Measurements from ENCODE around the gene POC1B.

The POC1B gene

DNA sequence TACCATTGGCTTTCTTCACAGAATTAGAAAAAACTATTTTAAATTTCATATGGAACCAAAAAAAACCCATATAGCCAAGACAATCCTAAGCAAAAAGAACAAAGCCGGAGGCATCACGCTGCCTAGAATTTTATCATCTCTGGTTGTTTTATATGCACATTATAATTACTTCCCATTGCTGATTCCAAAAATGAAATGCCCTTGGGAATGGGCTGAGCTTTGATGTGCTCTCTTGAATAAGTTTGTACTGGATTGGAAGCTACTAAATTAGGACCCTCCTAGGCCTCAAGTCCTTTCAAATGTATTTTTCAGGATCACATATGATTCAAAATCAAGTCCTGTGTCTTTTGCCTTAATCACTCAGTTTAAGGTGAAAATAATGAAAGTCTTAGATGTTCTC lies 114.6 kb downstream of the POC1B start:
- TF ChIP-seq POLR2A (IDR thresholded peaks at IDR 0.05; ENCODE audit: low read depth, low read length) (no peak), TAF1 (IDR thresholded peaks at IDR 0.05; ENCODE audit: borderline replicate concordance, low read depth, low read length) (no peak), POLR2AphosphoS5 (IDR thresholded peaks at IDR 0.05; ENCODE audit: low read depth, low read length) (no peak)
- FAIRE-seq (no peak), DNase-seq (ENCODE audit: insufficient read length) (no peak)

DNA sequence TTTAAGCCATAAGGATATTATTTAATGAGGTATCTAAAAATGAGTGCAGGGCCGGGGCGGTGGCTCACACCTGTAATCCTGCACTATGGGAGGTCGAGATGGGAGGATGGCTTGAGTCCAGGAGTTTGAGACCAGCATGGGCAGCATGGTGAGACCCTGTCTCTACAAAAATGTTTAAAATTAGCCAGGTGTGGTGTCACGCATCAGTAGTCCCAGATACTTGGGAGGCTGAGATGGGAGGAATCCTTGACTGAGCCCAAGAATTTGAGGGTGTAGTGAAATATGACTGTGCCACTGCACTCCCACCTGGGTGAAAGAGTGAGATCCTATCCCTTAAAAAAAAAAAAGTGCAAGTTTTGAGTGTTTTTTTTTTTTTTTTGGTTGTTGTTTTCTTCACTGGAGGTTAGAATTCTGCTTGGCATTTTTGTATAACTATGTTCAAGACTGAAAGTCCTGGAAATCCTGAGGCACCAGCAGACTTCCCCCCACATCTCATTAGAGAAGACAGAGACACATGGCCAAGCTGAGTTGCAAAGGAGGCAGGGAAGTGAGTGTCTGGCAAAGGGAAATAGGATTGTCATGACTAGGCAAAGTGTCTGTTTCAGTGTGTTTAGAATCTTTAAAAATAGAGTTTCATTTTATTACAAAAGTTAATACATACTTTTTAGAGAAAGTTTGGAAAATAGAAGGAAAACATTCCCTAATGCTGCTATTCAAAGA lies 120.1 kb downstream of the POC1B start:
- TF ChIP-seq POLR2A (IDR thresholded peaks at IDR 0.05; ENCODE audit: low read depth, low read length), result no peak
- FAIRE-seq, result no peak
- no peak for DNase-seq (ENCODE audit: insufficient read length)

DNA sequence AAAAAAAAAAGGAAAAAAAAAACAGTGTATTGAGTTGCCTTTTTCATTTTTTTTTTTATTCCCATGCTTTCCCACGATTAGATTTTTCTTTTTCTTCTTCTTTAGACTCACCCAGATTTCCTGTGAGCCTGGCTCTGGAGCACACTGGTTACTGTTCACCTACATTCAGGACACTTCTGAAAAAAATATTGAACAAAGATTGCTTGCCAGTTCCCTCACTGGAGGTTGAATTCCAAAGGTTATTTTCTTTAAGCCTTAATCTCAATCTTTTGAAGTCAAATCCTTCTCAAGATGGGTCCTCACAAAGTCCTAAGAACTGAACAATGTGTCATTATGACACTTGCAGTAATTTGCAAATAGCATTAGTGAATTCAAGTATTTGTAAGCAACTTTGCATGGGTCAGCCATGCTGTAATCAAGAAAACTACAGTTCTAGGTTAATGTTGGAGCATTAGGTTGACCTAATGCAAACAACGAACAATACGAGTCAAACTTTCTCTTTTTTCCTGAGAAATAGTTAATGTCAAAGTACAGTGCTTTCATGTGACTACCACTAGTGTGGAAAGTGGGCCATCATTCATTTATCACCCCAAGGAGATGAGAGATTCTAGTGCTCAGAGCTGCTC lies 124.3 kb downstream of the POC1B start:
- FAIRE-seq (no peak), DNase-seq (ENCODE audit: insufficient read length) (no peak)
- TF ChIP-seq TAF1 (IDR thresholded peaks at IDR 0.05; ENCODE audit: borderline replicate concordance, low read depth, low read length) (no peak), POLR2AphosphoS5 (IDR thresholded peaks at IDR 0.05; ENCODE audit: low read depth, low read length) (no peak), POLR2A (IDR thresholded peaks at IDR 0.05; ENCODE audit: low read depth, low read length) (no peak)

DNA sequence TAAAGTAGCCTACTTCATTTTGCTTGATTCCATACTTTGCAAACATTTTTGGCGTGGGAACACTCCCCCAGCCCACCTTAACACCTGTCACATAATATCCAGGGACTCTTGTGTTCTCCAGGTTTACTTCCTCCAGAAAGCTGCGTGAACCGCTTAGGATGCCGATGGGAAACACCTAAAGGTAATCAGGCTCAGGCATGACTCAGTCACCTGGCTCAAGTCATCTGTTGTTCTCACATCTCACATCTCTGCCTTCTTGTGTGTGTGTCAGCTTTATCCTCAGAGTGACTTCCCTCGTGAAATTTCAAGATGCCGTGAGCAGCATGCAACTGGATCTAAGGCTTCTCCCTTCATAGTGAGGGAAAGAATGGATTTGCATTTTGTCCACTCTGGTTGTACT lies 125.4 kb downstream of the POC1B start:
- FAIRE-seq, result no peak
- no peak for TF ChIP-seq POLR2A (IDR thresholded peaks at IDR 0.05; ENCODE audit: low read depth, low read length)
- TF ChIP-seq TAF1 (IDR thresholded peaks at IDR 0.05; ENCODE audit: borderline replicate concordance, low read depth, low read length), result no peak
- TF ChIP-seq POLR2AphosphoS5 (IDR thresholded peaks at IDR 0.05; ENCODE audit: low read depth, low read length), result no peak

DNA sequence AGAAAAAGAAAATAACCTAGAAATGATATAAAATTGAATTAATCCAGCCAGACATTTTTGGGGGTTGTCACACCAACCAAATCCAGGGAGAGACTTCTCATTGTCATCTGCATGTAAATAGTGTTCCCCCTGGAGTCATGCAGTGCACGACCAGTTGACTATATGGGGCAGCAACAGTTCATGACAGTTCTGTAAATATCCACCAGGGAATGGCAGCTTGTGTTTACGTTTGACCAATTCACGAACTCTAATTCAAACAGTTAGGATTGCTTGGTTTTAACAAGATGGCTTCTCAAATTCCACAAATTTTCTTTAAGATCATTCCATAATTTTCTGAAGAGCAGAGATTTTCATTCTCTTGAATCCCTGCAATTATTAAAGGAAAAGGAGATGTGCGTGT lies 130.1 kb downstream of the POC1B start:
- DNase-seq (ENCODE audit: insufficient read length) (no peak), FAIRE-seq (no peak)
- TF ChIP-seq TAF1 (IDR thresholded peaks at IDR 0.05; ENCODE audit: borderline replicate concordance, low read depth, low read length) (no peak), POLR2AphosphoS5 (IDR thresholded peaks at IDR 0.05; ENCODE audit: low read depth, low read length) (no peak), POLR2A (IDR thresholded peaks at IDR 0.05; ENCODE audit: low read depth, low read length) (no peak)

More for the DNA sequence above, 125.4 kb downstream of the POC1B start:
- DNase-seq (ENCODE audit: insufficient read length), result no peak

DNA sequence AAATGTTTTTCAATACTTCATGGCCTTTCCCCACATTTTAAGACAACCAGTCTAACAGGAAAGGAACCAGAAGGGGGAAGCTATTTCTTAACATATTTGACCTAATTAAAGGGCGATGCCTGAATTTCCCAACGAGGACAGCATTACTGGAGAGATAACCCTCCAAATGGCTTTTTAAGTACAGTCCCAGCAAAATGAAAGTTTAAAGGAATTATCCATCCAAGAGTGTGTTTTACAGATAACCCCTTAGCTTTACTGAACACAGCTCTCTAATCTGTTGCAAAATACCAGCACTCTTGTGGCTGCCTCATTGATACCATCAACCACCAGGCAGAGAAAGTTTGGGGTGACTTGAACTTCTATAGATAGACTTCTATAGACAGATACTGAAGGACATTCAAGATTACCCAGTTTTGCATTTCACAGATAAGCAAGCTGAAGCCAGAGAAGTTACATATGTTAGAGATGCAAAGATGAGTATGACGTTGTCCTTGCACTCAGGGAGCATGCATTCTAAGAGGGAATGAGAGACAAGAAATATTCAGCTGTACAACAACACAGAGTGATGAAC lies 132.2 kb downstream of the POC1B start:
- TF ChIP-seq TAF1 (IDR thresholded peaks at IDR 0.05; ENCODE audit: borderline replicate concordance, low read depth, low read length) (no peak), POLR2A (IDR thresholded peaks at IDR 0.05; ENCODE audit: low read depth, low read length) (no peak), POLR2AphosphoS5 (IDR thresholded peaks at IDR 0.05; ENCODE audit: low read depth, low read length) (no peak)
- no peak for DNase-seq (ENCODE audit: insufficient read length)
- FAIRE-seq, result no peak

DNA sequence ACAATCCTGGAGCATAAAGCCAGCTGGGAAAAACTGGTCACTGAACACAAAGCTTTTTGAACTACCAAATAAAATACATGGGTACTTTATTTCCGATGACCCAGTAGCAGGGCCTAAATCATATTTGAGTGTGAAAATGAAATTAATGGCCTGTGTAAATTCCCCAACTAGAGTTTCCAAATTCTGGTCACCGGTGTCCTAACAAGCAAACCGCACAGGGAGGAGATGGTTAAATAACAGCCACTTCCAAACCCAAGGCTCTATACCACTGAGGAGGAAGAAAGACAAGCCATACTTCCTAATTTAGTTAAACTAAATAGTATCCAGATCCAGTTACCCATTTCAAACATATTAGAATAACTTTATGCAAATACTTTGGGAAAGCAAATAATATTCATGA lies 133.5 kb downstream of the POC1B start:
- no peak for FAIRE-seq
- TF ChIP-seq TAF1 (IDR thresholded peaks at IDR 0.05; ENCODE audit: borderline replicate concordance, low read depth, low read length) (no peak), POLR2A (IDR thresholded peaks at IDR 0.05; ENCODE audit: low read depth, low read length) (no peak), POLR2AphosphoS5 (IDR thresholded peaks at IDR 0.05; ENCODE audit: low read depth, low read length) (no peak)

DNA sequence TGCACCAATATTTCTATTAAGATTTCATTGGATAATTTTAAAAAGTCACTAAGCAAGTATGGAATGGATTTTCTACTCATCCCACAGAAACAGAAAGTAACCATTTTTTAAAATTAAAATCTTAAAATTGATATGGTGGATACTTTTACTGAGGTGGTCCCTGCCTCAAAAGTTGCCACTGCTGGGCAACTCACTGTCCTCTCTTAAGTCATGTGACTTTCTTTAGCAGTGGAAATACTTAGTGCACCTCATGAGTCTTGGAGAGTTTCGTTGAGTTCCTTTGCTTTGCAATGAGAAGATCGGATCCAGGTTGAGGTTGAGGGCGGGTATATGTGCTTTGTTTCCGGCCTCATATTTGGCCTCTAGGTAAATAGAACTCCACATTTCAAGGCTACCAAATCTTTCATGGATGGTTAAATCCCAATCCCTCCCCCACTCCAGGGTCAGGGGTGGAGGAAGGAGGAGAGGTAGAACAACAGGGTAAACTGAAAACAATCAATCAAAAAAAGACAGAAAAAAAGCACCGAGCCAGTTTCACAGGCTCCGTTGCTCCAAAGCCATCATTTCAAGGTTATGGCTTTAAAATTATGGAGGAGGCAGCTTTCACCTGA lies 134.0 kb downstream of the POC1B start:
- FAIRE-seq (no peak), DNase-seq (ENCODE audit: insufficient read length) (no peak)
- TF ChIP-seq POLR2AphosphoS5 (IDR thresholded peaks at IDR 0.05; ENCODE audit: low read depth, low read length), result no peak
- no peak for TF ChIP-seq POLR2A (IDR thresholded peaks at IDR 0.05; ENCODE audit: low read depth, low read length)
- TF ChIP-seq TAF1 (IDR thresholded peaks at IDR 0.05; ENCODE audit: borderline replicate concordance, low read depth, low read length), result no peak

More for the DNA sequence above, 133.5 kb downstream of the POC1B start:
- DNase-seq (ENCODE audit: insufficient read length), result no peak

DNA sequence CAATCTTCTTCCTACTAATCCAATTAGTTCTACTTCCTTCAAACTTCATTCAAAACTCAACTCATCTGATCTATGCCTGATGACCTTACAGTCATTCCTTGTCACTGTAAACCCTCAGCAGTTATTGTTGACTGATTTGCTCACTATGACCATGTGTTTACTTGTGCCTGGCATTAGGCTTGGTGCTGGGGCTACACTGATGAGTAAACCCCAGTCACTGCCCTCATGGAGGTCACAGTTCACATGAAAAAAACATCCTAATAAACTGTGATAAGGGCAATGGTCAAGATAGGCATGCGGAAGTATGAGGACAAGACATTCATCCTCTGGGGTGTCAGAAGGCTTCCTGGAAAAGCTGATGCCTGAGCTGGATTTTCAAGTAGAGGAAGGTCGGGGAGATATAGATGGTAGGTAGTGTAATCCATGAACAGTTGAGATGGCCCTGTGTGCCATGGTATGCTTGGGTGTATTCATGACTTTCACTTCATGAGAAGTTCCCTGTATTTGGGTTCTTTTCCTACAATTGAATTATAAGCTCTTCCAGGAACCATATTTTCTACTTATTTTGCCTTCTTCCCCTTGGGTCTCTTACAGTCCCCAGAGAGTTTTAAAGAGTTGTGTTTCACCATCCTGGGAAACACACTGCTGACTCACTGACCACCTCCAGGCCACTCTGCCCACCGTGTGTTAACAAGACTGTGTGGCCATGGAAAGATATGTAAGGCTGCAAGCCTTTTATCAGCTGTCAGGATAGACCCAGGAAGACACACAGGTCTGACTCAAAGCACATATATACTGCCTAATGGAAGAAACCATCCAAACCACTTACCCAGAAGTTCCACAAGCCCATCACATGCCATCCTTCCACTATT lies 134.8 kb downstream of the POC1B start:
- FAIRE-seq (no peak), DNase-seq (ENCODE audit: insufficient read length) (no peak)
- TF ChIP-seq TAF1 (IDR thresholded peaks at IDR 0.05; ENCODE audit: borderline replicate concordance, low read depth, low read length), result no peak
- TF ChIP-seq POLR2A (IDR thresholded peaks at IDR 0.05; ENCODE audit: low read depth, low read length), result no peak
- TF ChIP-seq POLR2AphosphoS5 (IDR thresholded peaks at IDR 0.05; ENCODE audit: low read depth, low read length), result no peak

DNA sequence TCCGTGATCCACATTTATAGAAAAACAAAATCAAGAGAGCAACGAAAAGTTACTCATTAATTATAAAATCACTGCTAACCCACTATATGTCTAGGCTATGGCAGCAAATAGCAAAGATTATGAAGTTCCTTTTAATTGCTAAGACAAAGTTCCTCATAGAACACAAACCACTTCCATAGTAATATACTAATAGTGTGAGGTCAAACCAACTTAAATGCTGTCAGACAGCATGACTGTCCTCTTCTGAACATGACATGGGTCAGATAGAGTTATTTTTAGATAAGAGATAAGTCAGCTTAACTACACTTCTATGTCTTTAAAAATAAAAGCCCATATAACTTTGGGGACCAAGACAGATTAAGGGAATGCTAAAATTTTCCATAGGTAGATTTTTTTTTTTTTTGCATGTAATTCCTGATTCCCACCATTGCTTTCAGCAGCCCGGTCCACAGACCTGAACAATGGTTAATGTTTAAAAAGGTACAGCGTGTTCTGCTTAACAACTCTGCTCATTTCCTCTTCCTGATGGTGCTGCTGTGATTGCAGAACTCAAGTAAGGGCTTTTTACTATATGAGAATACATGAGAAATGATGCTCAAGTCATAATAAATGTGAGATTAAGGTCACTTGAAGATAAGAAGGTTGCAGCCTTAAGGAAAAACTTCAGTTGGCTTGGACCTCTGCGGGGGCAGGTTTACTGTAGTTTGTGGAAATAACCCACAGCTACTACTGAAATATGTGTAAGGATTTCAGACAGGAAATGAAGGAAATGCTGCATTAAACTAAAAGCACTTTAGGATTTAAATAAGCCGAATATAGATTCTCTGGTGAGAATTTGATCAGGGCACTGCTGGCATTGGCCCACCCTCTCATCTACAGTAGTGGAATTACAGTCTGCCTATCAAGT lies 135.8 kb downstream of the POC1B start:
- FAIRE-seq, result no peak
- no peak for TF ChIP-seq POLR2A (IDR thresholded peaks at IDR 0.05; ENCODE audit: low read depth, low read length)
- no peak for TF ChIP-seq POLR2AphosphoS5 (IDR thresholded peaks at IDR 0.05; ENCODE audit: low read depth, low read length)
- no peak for TF ChIP-seq TAF1 (IDR thresholded peaks at IDR 0.05; ENCODE audit: borderline replicate concordance, low read depth, low read length)
- DNase-seq (ENCODE audit: insufficient read length), result no peak

Measured in GM12892 (cell line).